NOMO-1 (cell line): ENCODE data around the gene TM4SF1.
"Not testable (repeated sequence)": the region's sequence is repeated elsewhere in the genome, so short reads cannot be mapped to it uniquely, and the experiment has no call there.

Experiments used
- DNase-seq, 2 experiments: peaks; one replicate each; lab custom pipeline; 2025; ENCODE audit not compliant: unreplicated experiment in 2 of 2; lab: John Stamatoyannopoulos, UW

TM4SF1 gene

DNA sequence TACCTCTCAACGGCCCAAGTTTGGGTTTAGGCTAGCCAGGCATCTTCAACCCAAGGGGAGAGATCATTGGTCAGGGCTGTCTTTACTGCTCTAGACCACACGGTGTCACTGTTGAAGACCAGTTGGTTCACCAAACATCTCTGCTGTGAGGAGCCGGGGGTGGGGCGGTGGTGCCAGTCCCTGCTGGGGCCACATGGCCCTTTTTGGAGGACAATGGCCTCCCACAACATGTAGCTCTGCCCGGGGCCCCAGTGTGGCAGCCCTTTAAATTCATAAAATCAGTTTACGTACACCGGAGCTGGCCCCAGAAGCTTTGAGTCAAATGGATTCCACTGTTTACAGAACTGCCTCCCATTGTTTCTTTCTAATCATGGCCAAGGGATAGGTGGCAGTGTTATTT lies 24.9 kb downstream of the TM4SF1 start:
- peak; percentile 31 to 68 for DNase-seq

DNA sequence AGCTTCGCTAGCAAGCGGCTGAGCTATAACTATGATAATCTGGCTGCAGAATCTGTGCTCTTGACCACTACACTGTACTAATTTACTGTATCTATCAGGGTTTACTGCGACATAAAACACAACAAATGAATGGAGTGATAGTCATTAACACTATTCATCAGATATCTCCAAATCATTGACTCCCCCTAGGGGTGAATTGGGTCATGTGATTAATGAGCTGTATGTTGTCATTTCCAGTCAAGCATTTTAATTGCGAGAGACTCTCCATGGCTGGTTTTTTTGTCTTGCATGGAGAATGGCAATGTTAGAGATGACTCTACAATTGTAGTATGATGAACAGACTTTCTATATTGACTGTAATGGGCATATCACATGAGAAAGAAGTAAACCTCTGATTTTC lies 33.5 kb downstream of the TM4SF1 start:
- DNase-seq, result no peak

DNA sequence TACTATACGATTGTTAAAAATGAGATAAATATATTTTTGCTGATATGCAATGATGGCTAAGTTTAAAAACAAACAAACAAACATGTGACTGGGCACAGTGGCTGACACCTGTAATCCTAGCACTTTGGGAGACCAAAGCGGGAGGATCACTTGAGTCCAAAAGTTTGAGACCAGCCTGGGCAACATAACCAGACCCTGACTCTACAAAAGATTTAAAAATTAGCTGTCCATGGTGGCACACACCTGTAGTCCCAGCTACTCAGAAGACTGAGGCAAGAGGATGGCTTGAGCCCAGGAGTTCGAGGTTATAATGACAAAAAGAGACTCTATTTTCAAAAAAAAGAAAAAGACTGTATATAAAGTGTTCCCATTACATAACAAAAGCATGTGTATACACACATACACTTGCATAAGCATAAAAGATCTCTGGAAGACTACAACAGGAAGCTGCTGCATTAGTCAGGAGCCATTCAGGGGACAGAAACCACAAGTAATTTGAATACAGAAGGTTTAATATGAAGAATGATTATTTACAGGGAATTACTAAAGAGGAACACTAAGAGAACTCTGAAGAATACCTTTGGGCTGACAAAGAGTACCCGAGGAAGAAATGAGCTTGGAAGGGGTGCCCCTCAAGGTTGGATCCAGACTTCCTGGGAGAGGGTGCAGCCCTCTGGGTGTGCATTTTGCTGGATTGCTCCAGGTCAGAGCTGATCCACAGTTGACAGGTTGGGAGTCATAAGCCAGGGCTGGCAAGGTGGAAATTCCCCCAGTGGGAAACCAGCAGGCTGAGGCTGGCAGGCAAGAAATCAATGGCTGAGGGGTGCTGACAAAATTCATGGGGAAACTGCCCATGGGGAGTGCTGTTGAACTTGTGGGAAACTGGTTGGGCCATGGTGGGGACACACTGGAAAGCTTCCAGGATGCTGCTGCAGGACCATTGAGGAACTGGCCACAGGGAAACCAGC lies 34.8 kb downstream of the TM4SF1 start:
- peak in 1 of 2 experiments; percentile 79 for DNase-seq

DNA sequence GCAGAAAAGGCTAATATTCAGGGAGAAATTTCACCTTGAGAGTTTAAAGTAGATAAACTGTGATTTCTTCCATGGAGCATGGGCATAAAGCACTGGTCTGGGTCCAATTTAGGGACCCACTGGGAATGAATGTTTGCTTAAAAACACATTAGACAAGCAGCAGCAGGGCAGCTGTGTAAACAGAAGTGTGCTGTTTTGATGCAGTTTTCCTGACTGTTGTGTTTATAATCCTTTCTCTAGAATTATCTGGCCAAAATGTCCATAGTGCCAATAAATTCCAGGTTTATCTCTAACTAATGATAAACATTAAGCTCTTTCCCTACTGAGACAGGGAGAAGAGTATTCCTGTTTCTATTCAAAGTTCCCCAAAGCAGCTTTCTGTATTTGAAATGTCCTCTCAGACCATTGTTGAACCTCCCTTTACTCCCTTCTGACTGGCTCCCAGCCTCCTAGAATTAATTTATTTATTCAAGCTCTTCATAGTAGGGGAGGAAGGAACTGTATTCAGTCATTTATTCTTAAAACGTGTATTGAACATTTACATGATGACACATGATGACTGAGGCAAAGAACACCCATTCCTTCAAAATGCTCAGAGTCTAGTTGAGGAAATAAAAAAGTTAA lies 37.0 kb downstream of the TM4SF1 start:
- no peak for DNase-seq

DNA sequence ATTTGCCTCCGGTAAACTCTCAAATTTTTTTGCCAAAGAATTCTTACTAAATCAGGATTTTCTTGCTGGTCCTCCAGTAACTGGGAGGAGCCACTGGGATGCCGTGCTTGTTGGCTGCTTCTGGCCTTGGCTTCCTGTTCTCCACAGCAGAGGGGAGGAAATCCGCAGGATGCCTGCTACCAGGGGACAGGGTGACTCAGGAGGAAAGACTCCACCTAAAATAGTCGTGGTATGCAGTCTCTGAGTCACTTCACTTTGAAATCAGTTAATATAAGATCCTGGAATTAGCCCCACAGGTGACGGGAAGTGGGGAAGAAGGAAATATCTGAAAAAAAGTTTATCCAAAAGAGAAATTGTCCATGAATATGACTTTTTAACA lies 37.5 kb downstream of the TM4SF1 start:
- peak in 1 of 2 experiments; percentile 17 for DNase-seq

DNA sequence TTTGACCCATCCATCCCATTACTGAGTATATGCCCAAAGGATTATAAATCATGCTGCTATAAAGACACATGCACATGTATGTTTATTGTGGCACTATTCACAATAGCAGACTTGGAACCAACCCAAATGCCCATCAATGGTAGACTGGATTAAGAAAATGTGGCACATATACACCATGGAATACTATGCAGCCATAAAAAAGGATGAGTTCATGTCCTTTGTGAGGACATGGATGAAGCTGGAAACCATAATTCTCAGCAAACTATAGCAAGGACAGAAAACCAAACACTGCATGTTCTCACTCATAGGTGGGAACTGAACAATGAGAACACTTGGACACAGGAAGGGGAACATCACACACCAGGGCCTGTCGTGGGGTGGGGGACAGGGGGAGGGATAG lies 40.0 kb downstream of the TM4SF1 start:
- not testable (repeated sequence) for DNase-seq

DNA sequence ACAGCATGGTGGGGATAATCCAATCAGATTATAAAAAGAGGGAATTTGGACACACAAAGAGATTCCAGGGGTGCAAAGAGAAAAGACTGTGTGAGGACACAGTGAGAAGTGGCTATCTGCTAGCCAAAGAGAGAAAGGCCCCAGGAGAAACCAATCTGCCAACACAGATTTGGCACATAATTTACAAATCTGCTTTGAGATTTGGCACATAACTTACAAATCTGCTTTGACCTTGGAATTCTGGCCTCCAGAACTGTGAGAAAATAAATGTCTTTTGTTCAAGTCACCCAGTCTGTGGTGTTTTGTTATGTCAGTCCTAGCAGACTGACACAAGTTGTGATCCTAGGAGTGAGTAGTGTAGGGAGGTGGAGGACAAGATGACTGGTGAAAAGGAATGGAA lies 40.5 kb downstream of the TM4SF1 start:
- DNase-seq, result no peak

DNA sequence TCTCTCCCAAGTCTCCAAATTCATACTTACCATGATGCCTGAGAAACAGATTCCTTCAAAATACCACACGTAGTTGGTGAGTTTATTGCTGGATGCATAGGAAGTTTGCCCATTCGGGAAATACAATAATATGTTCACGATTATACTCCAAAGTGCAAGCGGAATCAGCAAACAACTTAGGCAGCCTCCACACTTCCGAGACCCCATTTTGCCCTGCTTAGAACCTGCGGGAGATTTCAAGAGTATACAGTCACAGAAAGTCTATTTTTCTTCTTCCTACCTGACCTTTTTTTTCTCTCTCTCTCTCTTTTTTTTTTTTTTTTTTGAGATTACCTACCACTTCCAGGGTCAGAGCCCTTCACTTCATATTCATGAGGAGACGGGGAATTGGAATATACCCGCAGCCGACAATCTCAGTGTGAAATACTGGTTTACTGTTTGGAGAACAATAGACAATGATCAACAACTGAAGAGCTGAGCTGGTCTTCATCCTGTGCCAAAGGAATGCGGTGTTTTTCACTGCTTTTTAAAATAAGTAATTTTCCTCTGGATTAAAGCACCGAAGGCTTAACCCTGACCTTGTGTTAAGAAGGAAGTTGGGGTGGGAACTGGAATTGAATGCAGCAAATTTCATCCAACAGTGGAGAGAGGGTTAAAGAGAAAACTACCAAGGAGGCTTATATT lies 44.1 kb downstream of the TM4SF1 start, which contains the start of gene TM4SF18:
TSS of gene TM4SF18 (minus strand) at position 461 of the 684 bp plus-strand sequence. CDS start at position 207, 254 bp downstream.
- no peak for DNase-seq

DNA sequence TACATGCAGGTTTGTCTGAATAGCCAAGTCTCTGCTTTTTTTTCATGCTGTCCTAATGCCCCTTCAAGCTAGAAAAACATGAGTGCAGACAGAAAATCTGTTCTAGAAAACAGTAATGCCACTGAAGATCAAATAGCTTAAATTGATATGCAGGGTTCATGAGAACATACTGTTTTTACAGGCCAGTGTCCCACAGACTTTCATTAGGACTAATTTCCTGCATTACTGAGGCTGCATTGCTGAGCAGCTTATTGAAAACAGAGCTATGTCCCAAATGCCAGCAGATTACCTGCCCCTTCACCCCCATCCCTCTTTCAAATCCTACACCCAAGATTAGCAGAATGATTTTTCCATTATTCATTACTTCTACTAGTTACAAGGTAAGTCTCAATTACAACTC lies 44.7 kb downstream of the TM4SF1 start:
- DNase-seq, result no peak

DNA sequence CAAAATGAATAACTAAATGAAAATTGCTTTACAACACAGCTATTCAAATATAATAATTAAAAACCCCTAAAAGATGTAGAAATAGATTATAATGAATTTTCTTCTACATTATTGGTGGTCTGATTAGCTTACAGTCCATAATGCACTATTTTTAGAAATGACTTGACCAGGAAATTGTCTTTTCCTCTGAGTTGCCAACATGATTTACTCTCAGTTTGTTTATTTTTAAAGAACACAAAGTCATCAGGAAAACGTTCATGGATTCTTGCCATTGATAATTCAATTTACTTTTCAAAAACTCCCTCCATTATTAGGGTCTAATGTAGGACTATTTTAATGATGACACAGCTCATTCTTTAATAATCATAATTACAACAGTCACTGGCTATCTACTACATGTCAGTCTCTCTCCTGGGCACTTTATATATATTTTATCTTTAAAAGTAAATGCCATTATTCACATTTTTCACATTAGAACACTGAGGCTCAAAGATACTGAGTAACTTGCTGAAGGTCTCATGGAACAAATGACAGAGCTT lies 45.2 kb downstream of the TM4SF1 start:
- DNase-seq, result no peak

DNA sequence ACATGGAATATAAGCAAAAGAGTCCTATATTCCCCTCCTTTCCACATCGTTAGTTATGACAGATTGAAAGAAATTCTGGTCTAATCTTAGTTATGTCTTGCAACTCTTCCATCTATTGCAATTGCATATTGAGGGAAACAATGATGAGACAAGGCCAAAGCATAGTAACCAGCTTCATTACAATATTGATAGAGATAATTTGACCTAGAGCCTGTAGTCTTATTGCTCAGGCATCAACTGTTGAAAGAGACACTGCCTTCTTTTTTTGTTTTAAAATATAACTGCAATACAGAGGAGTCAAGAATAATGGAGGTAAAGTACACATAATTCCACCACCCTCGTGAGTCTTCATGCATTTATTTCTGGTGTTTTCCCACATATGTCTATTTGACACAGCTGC lies 46.1 kb downstream of the TM4SF1 start:
- no peak for DNase-seq

DNA sequence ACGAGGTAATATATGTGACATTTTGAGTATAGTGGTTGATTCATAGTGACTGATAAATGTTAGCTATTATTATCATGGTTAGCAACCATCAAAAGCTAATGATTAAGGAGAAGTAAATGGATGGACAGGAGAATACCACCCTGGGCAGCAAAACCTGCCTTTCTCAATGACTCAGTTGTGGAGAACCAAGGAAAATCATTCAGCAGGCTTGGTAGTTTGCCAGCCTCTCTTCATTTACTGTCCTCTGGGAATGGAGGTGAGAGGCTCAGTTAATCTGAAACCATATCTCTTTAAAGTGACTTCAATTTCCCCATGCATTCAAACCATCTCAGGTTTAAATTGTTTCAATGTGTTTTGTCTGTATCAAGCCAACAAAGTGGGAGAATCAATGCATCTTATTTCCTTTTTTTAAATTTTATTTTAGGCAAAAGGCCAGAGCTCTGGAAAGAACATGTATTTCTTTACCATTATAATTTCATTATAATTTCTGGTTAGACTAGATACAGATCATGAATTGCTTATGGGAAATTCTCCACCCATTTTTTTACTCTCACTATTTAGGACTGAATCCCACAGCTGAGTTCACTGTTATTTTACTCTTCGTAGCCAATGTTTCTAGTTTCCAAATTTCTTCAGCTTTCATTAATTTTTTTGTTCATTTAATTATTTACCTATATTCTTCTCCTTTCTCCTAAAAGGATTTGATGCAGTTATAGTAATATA lies 46.7 kb downstream of the TM4SF1 start:
- DNase-seq, result no peak

DNA sequence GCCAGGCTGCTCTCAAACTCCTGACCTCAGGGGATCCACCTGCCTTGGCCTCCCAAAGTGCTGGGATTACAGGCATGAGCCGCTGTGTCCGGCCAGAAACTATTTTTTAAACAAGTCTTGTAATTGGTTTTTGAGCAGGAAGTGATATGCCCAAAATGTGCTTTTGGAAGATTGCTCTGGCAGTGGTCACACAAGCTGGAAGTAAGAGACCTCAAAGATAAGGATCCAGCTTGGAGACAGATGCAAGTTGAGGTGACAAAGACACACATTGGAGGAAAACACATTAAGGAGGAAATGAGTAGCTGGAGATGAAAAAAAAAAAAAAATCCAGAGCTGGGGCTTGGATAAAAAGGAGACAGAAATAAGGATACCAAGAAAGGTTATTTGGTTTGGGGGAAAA lies 50.3 kb downstream of the TM4SF1 start:
- no peak for DNase-seq

DNA sequence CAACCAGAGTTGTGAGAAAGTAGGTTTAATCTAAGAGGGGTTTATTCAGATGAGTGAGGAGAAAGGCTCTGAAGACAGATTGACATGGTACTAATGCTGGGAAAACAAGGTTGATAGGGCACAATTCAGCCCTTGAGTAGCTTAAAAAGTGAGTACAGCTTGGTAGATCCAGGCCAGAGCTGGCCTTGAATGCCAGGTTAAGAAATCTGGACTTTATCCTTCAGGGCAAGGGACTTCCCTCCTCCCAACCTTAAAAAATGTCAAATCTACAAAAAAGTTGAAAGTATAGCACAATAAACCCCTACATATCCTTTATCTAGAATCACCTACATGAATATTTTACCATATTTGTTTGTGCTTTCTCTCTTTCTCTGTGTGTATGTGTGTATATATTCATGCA lies 51.9 kb downstream of the TM4SF1 start:
- DNase-seq, result no peak

DNA sequence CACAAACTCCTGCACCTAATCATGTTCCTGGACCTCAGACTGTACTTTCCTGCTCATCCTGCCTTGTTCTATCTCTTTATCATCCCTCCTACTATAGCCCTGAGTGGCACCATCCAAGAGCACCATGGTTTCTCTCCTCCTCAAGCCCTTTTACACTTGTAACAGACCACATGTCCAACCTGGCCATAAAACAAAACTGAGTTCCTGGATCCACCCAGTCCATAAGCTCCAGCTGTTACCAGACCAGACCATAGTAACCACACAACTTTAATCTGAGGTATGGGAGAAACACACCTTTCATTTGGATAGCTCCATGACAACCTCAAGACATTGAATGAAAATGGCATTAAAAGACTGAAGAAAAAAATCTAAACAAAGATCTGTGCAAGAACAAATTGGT lies 53.1 kb downstream of the TM4SF1 start:
- DNase-seq, result no peak

DNA sequence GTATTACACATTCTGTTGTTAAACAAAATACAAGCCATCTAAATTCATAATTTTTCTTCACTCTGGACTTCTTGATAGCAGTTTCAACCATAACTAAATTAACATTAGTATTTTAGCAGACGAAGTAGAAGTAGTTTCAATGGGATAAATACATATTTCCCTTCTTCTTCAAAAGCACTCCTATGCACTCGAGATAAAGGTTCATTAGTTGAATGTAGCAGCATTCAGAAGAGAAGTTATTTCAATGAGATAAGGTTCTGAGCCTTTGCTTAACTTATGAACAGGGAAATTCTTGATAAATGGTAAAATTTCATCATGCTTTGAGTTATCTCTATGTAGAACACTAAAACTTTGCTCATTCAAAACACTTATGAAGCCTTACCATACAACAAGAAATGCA lies 55.8 kb downstream of the TM4SF1 start:
- DNase-seq, result no peak

DNA sequence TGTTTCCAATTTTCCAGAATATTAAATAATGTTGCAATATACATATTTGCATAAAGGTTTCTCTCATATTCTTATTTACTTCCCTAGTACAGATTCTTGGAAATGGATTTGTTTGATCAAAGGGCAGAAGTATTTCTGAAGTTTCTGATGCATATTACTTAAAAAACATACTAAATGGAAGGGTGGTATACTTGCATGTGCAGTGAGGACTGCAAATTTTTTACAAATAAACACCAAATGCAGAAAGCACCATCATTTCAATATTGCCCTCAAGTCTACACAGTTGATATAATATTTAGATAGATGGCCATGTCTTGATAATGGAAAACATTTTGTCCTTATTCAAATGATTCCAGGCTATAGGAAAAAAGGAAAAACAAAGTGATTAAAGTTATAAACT lies 56.3 kb downstream of the TM4SF1 start:
- no peak for DNase-seq

DNA sequence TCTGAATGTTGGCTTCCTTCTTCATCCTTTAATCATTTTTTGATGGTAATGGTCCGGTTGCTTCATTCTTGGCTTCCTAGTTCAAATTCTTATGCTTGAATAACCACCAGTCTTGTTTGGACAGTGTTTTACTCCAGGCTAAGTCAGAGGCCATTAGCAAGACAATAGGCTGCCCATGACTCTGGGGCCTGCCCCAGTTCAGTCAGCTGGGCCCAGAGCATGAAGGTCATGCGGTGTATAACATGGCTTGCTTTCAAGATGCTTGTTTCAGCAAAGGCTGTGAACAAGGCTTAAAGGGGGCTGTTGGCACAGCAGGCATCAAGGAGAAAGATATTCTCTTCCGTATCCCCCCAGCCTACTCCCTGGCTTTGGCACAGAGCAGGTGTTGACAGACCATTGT lies 57.7 kb downstream of the TM4SF1 start:
- no peak for DNase-seq
